ENCODE results near the gene OR51L1. TPM values are rescaled to one million over a fixed set of nuclear protein-coding genes. Genes with fewer than 3 reads are reported as not detected.
"Not testable (repeated sequence)": the region's sequence is repeated elsewhere in the genome, so short reads cannot be mapped to it uniquely, and the experiment has no call there.

Gene OR51L1
- not detected for total RNA-seq

DNA sequence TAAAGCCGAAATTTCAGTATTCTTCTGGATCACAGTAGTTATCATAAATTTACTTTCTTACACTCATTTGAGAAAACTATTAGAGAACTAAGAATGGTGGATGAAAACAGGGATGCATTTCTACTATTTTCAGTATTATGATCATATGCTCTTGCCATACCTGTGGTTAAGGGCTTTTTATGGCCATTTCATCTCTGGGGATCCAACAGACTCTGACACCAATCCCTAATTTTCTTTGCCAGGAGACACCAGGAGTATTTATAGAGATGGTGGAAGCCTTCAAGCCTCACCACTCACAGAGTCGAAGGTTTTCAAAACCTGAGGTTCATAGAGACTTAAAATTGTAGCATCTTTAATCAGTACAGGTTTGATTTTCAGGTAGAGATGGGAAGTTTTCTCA lies at the start of gene OR51L1:
OR51L1 (plus strand) TSS at position 301 of the 400 bp plus-strand sequence. CDS start 4,132 bp downstream, outside the sequence.
- no peak for DNase-seq

GRCh38 chr11:4947505-4947904 lies 47.1 kb upstream of the OR51L1 start, which contains the start of gene OR51A4:
Gene OR51A4 (minus strand): TSS chr11:4947605. CDS start chr11:4947100, 505 bp downstream.
- no peak for DNase-seq

GRCh38 chr11:4955613-4956012 lies 39.0 kb upstream of the OR51L1 start, which contains the start of gene OR51A2:
Gene OR51A2 (minus strand): TSS chr11:4955713. CDS start chr11:4955713, 0 bp downstream.
- not testable (repeated sequence) for DNase-seq

- no peak for DNase-seq
Measured at GRCh38 chr11:4957396-4957795, 37.3 kb upstream of the OR51L1 start.

- no peak for DNase-seq
Measured at GRCh38 chr11:4960877-4961276, 33.8 kb upstream of the OR51L1 start.

DNA sequence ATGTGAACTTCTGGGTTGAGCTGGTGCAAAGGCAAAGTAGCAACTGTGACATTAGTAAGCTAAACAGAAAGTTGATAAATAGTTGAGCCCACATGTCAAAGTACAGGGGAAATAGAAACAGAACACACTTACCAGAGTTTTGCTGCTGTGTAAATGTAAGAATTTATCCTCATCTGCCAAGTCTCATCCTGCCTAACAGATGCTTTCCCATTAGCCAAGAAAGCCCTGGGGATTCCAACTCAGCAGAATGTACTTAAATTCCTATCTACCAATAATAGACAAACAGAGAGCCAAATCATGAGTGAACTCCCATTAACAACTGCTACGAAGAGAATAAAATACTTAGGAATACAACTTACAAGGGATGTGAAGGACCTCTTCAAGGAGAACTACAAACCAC lies 31.8 kb upstream of the OR51L1 start:
- DNase-seq: peak; percentile 56

DNA sequence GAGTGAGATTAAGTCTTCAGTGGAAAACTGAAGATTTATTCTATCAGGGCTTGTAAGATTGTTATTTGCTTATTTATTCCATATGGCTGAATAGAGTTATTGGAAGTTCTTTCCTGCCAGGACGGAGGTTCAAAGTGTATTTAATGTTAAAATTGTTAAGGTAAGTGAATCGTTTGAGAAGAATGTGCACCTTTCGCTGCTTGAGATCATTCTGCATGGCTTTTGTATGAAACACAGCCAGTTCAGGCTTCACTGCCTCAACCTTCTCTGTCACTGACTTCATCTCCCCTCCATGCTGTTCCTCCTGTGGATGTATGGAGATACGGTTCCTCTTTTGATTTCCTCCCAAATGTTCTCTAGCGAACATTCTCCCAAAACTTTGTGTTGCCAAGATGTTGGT lies 19.2 kb upstream of the OR51L1 start:
- DNase-seq: no peak

- DNase-seq: peak; percentile 84
Measured at GRCh38 chr11:4979036-4979435, 15.6 kb upstream of the OR51L1 start.

DNA sequence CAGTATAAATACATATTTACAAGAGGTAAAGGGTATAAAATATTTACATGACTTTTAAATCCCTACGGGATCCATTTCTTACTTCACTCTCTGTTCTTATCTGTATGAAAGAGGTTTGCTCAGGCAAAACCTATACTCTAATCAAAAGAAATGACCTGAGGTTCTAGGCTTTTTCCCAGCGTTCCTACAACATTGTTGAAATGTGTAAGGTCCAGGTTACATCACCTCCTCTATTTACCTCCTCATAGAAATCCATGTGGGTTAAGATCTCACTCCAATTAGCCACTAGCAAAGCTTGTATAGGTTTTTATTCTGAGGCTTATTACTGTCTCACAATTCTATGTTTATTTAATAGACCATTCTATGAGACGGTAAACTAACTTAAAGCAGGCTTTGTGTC lies 12.0 kb upstream of the OR51L1 start:
- no peak for DNase-seq

DNA sequence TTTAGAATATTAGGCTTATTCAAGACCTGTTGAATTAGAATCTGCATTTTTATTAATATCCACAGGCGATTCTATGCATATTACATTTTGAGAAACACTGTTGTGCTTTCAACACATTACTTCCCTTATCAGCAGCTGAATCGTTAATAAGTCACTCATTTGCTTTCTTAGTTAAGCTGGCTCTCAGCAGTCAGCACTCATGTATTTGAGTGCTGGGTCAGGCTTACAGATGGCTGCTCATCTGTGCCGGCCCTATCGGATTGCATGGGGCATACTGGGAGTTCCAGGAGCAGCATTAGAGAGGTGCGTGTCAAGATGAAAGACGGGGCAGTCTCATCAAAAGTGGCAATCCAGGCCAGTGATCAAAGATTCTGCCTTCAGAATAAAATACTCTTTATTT lies 10.8 kb upstream of the OR51L1 start:
- no peak for DNase-seq

GRCh38 chr11:4991060-4991459 lies 3.6 kb upstream of the OR51L1 start:
- peak; percentile 3 for DNase-seq

- peak; percentile 82 for DNase-seq
Measured at GRCh38 chr11:5004424-5005274, 10.0 kb downstream of the OR51L1 start.

- DNase-seq: no peak
Measured at GRCh38 chr11:5007561-5007960, 12.9 kb downstream of the OR51L1 start.

GRCh38 chr11:5011254-5011653 lies 16.6 kb downstream of the OR51L1 start:
- DNase-seq: no peak

DNA sequence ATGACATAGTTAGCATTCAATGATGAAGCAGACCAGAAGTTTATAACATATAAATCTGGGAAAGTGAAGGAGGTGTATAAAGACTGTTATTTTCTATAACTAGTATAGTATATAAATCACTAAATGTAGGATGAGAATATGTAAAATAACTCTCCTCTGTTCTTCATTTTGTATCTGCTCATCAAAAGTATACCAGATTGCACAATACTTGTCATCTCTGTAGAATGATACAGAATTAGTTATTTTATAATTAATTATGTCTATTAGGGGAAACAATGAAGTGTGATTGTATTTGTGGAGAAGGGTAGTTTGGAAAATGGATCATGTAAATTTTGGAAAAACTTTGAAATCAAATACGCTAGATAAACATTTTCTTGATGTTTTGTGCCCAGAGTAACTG lies 18.4 kb downstream of the OR51L1 start:
- DNase-seq: no peak

DNA sequence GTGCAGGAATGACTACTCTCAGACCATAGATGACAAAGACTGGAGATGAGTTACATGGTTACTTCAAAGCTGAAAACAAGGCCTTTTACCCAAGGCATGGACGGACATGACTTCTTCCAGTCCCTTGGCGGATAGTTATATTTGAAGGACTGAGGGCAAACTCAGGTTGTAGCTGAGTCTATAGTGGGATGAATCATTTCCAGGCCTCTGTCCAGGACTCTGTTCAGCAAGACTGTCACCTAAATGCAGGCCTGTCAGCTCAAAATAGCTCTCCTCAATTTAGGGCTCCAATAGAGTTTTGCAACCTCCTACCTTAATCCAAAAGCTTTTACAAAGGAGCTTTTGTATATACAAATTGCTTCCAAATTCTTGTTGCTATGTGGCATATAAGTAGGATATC lies 27.3 kb downstream of the OR51L1 start:
- no peak for DNase-seq

GRCh38 chr11:5036669-5037068 lies 42.0 kb downstream of the OR51L1 start:
- peak; percentile 3 for DNase-seq

GRCh38 chr11:5037926-5038325 lies 43.3 kb downstream of the OR51L1 start:
- no peak for DNase-seq

DNA sequence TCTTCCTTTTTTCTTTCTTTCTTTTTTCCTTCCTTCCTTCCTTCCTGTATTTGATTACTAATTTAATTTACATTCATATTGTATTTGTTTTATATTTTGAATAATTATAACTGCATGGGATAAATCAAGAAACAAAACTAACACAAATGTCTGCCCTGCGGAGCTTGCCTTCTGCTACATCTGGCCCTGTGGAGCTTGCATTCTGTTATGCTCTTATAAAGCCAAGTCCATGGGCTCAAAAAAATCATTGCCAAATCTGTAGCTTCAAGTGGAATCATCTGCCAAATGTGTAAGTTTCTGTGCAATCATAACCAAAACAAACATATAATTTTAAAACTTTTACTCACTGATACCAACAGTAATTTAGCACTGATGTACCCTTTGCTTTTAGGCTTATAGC lies 43.7 kb downstream of the OR51L1 start:
- DNase-seq: no peak

DNA sequence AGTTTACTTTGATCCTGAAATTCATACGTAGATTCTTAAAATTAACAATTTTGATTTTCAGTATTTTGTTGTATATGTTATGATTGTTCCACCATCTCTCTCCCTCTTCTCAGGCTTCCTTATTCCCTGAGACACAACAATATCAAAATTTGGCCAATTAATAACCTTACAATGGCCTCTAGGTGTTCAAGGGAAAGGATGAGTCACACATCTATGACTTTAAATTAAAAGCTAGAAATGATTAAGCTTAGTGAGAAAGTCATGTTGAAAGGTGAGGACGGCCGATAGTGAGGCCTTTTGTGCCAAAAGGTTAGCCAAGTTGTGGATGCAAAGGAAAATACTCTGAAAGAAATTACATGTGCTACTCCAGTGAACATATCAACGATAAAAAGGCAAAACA lies 46.2 kb downstream of the OR51L1 start:
- no peak for DNase-seq

GRCh38 chr11:5042091-5042490 lies 47.4 kb downstream of the OR51L1 start:
- no peak for DNase-seq

- no peak for DNase-seq
Measured at GRCh38 chr11:5043380-5043779, 48.7 kb downstream of the OR51L1 start.

GRCh38 chr11:5046226-5046625 lies 51.6 kb downstream of the OR51L1 start, which contains the start of gene OR52J3:
Gene OR52J3 (plus strand): TSS chr11:5046526. CDS start chr11:5046526, 0 bp downstream.
- DNase-seq: no peak

DNA sequence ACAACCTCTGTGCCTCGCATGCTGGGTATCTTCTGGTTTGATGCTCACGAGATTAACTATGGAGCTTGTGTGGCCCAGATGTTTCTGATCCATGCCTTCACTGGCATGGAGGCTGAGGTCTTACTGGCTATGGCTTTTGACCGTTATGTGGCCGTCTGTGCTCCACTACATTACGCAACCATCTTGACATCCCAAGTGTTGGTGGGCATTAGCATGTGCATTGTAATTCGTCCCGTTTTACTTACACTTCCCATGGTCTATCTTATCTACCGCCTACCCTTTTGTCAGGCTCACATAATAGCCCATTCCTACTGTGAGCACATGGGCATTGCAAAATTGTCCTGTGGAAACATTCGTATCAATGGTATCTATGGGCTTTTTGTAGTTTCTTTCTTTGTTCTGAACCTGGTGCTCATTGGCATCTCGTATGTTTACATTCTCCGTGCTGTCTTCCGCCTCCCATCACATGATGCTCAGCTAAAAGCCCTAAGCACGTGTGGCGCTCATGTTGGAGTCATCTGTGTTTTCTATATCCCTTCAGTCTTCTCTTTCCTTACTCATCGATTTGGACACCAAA lies 52.2 kb downstream of the OR51L1 start:
- DNase-seq: no peak

All from tongue (tissue), 2 donors.